ENCODE results near the gene CHD2.
"Not testable (repeated sequence)": the region's sequence is repeated elsewhere in the genome, so short reads cannot be mapped to it uniquely, and the experiment has no call there.

Gene CHD2

DNA sequence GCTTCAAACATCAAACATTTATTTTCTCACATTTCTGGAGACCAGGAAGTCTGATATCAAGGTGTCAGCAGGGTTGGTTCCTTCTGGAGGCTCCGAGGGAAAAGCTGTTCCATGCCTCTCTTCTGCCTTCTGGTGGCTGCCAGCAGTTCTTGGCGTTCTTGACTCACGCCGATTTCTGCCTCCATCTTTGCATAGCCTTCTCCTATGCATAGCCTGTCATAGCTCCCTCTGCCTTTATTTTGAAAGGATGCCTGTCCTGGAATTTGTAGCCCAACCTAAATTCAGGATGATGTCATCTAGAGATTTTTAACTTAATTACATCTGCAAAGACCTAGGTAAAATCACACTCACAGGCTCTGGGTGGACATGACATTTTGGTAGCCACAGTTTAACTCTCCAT, 118.5 kb downstream of the CHD2 start:
- peak in 4 of 51 donors; percentile 17 to 41 (median 27) for DNase-seq

DNA sequence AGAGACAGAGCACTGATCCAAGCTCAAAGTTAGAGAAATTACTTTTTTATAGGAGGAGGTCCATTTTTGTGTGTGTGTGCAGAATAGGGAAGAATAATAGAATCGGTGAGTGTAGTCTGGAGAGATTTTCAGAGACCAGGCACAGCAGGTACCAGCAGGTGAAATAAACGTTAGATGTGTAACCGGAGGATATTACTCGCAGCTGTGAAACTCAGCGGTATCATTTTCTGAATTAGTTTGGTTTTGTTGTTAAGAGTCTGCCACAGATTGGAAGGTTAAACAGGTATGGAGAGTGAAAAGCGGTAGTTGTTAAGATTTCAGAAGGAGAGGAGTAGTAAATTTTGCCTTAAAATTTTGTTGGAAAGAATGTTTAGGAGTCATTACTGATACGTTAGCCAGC, 119.0 kb downstream of the CHD2 start:
- DNase-seq: no peak

DNA sequence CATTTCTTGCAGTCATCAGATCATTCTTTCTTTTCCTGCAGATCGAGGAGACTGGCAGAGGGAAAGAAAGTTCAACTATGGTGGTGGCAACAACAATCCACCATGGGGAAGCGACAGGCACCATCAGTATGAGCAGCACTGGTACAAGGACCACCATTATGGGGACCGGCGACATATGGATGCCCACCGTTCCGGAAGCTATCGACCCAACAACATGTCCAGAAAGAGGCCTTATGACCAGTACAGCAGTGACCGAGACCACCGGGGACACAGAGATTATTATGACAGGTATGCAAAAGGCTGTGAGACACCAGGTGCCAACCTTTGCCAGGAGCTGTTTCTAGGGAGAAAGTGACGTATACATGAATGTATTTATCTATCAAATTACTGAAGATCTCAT, 119.8 kb downstream of the CHD2 start:
- DNase-seq: no peak

DNA sequence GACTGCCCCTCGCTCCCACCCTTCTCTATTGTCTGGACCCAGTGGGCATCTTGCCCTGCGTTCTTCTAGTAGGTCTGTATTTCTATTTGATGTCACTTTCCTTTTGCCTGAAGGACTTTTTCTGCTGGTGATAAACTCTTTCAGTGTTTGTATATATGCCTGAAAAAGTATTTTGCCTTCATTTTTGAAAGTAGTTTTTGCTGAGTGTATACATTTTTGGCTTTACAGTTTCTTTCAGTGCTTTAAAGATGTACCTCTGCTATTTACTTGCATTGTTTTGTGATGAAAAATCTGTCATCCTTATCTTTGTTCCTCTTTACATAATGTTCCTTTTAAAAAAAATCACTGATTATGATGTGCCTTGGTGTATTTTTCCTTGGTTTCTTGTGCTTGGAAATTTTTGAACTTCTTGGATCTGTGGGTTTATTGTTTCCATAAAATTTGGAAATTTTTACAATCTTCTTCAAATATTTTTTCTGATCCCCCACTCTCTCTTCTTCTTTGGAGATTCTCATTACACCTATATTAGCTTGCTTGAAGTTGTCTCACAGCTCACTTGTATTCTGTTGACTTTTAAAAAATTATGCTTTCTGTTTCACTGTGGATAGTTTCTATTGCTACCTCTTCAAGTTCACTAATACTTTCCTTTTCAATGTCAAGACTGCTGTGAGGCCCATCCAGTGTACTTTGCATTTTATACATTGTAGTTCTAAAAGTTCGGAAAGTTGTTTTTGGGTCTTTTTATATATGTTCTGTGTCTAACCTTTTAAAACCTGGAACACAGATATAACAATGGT, 121.0 kb downstream of the CHD2 start:
- no peak for DNase-seq

DNA sequence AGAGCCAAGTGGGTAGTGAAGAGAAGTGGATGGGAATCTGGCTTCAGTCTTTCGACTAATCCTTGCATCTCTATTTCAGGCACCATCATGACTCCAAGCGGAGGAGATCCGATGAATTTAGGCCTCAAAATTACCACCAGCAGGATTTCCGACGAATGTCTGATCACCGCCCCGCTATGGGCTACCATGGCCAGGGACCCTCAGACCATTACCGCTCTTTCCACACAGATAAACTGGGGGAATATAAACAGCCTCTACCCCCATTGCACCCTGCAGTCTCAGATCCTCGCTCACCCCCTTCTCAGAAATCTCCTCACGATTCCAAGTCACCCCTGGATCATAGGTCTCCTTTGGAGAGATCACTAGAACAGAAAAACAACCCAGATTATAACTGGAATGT, 124.2 kb downstream of the CHD2 start:
- no peak for DNase-seq

DNA sequence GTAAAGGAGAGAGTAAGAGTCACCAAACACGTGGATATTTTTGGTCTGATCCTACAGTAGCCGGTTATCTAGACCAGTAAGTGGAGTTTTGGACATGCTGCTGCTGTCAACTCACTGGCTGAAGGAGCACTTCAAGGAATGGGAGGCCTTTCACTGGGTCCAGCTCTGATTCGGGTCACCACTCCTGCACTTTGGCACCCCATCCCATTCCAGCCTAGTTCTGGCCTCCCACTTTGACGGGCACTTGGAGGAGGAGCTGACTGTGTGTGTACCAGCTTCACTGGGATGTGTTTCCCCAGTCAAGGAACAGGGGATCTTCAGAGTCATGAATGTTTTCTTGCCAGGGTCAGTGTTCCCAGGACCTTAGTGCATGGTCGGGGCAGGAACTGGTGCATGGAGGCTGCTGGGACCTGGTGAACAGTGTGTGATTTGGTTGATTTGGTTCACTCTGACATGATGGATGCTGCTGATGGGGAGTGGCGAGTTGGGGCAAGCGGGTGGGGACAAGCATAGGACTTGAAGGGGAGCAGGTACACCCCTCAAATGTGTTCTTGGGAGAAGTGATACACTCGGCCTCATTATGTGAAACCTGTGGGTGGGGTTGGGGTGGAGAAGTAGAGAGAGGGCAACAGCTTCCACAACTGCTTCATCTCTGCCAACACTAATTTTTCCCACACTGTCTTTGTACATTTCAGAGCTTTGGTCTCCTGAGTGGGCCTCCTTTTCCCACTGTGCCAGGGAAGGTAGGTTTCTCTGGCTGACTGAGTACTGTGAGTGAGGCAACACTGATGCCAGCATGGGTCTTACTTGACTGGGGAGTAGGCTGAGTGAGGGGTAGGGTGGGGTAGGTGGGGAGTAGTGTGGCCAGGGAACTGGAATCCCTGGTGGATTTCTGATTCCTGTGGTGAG, 124.8 kb downstream of the CHD2 start:
- DNase-seq: no peak

DNA sequence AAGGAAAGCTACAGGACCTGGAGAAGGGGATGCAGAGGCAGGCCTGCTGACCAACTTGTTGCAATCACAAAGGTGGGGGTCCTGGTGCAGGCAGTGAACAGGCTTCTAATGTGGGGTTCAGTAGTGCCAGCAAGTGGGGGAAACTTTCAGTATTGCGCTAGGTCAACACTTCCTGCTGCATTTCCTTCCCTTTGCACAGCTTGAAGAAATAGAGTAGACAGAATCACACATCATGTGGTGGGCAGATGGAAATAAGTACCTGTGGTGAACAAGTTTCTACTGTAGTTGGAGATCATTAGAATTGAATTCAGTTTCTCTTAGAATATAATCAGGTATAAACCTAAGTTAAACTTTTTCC, 125.5 kb downstream of the CHD2 start:
- DNase-seq: no peak

DNA sequence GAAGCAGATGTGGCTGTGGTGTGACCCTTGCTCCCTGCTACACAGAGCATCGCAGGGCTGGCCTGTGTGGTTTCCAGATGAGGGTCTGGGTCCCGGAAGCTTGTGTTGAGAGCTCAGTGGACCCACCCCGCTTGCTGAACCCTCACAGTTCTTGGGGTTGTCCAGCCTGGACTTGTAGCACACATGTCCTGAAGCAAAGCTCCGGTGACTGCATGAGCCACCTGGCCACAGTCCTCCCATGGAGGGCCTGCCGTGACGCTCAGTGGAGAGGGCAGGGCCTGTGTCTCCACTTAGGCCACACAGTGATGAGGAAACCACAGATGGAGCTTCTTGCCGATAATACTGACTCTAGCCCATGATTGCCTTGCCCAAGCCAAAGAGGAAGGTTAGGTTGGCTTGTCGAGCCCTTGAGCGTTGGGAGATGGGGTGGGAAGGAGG, 126.3 kb downstream of the CHD2 start:
- no peak for DNase-seq

DNA sequence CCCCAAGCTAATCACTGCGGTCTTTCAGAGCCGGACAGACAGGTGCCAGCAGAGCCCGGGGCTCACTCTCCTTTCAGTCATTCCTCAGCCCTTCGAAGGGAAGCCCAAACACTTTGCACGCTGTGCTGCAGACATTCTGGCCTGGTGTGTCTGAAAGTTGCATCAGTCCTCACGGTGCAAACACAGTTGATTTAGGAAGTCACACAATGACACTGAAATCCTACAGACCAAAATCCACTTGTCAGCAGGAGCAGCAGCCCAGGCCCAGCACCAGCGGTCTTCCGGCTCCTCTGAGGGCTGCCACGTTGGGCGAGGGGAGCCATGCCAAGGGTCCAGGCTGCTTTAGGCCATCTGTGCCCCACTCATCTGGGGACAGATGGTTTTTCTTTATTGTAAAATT, 127.3 kb downstream of the CHD2 start:
- no peak for DNase-seq

DNA sequence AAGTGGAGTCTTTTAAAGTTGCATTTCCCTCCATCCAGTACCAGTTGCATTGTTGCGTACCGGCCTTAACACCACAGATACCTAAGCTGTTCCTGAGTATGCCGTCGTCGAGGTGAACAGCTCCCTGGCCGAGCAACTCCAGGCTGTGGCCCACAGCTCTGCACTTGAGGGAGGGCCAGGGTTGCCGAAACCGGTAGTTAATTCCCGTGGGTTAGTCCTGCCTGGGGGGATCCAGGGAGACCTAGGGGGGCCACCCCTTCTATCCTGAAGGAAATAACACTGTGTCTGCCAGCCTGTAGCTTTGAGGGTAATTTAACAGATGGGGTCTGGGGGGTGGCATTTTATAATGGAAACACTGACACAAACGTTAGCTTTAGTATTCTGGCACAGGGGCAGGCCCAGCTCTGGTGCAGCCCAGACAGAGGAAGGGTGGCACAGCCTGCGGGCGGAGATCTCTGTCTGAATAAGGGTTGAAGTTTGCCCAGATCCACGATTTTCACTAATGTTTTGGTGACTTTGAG, 128.0 kb downstream of the CHD2 start:
- DNase-seq: no peak

DNA sequence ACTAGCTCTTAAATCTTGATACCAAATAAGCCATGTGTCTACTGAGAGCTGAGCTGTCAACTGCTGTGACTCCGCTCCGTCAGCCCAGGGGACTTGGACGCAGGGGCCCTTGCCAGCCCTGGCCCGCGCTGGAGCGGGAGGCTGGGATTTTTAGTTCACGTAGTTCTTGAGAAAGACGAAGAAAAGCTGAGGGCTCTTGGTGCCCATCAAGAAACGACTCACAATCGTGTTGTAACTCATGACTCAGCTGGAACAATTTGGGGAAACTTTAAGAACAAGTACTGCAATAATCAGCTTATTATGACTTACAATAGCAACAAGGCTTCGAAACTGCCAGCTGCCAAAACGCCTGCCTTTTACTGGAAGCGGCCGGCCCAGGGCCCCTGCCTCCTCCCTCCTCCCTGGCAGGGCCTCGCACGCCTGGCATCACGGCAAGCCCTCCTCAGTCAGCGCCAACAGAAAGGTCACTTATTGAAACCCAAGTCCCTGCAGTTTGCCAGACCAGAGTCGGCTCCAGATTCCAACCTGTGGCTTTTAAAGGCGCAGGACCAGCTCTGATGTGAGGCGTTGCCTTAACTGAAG, 128.6 kb downstream of the CHD2 start:
- peak in 41 of 51 donors; percentile 22 to 92 (median 72) for DNase-seq

DNA sequence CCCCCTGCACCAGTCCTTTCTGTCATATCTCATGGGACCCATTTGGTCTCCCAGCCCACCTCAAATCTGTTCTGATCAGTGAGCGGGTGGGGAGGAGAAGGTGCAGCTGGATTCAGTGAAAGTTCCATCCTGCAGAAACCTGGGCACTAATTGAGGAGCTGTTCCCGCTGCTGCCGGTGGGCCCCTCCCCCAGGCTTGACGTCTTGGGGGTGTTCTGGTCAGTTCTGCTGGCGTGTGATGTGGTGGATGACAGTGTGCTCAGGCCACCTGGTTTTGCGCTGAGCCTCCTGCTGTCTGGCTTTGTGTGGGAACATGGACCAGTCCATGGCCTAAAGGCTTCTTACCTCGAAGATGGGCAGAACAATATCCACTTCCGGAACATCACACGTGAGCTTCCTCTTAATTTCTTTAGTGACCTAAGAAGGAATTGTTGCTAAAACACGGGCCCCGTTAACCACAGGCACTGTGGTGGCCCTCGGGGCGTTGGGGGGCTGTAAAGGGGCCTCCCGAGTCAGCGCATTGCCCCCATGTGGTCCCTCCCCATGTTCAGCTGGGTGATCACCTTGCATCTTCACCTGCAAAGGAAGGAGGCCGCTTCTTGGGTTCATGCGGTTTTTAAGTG, 129.2 kb downstream of the CHD2 start:
- DNase-seq: no peak

DNA sequence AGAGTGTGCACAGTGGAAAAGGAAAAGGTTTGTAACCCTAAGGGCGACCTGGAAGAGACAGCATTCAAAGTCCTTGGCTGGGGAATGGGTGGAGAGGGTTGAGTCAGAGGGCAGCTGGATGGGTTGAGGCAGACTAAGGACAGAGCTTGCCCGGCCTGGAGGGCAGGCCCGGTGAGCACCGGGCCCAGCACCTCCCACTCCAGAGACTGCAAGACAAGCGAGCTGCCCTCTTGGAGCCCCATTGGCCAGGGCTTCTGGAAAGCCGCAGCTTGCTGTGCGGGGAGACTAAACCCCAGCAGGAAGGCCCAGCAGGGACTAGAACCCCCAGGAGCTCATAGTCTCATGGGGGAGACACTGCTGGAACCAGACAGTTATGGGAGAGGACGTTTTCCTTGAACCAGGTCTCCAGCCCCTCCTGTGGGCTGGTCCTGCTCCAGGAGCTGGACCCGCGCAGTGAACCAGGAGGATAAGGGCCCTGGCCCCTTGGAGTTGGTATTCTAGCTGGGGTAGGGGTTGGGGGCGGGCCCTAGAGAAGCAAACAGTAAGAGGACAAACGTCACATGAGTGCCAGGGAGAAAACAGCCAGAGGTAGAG, 129.8 kb downstream of the CHD2 start:
- DNase-seq: peak in 1 of 51 donors; percentile 31

DNA sequence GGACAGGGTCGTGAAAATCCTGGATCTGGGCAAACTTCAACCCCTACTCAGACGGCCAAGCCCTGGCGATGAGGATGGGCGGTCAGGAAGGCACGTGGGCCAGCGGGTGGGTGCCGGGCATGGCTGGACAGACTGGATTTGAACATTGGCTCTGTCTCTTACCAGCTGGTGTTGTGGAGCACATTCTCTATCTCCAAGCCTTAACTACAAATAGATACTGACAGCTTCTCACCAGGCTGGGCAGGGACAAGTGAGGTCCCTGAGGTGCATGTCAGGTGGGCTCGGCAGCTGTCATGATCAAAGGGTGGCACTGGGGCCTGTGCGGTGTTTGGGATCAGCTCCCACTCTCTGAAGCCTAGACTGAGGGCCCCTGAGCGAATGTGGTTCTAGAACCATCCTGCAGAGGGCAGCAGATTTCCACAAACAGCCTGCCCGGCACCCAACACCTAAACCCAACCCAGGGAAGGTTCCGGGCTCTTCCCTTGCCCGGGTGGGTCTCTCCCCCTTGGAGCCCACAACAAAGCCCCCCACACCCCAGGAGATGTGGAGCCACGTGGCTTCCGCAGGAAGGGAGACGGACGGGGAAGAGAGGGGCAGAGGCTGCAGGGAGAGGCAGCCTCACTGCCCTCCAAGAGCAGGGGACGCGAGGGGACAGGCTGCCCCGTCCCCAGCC, 130.4 kb downstream of the CHD2 start:
- peak in 46 of 51 donors; percentile 16 to 83 (median 54) for DNase-seq

DNA sequence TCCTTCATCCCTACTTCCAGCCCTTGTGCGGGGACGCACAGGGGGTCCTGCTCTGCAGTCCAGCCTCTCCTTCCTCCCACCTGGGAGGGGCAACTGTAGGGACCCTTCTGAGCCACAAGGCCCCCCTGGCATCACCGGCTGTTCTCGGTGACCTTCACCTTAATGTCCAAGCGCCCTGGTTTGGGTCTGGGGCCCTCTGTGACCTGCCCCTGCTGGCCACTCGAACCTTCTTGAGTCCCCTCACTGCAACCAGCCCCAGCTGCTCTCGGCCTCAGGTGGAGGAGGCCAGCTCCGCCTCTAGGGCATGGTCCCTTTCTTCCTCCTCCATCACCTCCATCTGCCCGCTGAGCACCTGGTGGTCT, 131.0 kb downstream of the CHD2 start:
- no peak for DNase-seq

DNA sequence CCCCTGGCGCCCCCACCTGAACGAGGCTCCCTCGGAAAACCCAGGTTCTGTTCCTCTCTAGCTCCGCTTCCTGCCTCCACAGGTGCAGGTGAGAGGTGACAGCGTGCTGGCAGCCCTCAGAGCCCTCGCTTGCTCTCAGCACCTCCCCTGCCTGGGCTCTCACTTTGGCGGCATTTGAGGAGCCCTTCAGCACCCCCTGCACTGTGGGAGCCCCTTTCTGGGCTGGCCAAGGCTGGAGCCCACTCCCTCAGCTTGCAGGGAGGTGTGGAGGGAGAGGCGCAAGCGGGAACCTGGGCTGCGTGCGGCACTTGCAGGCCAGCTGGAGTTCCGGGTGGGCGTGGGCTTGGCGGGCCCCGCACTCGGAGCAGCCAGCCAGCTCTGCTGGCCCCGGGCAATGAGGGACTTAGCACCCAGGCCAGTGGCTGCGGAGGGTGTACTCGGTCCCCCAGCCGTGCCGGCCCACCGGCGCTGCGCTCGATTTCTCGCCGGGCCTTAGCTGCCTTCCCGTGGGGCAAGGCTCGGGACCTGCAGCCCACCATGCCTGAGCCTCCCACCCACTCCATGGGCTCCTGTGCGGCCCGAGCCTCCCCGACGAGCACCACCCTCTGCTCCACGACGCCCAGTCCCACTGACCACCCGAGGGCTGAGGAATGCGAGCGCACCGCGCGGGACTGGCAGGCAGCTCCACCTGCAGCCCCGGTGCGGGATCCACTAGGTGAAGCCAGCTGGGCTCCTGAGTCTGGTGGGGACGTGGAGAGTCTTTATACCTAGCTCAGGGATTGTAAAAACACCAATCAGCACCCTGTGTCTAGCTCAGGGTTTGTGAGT, 131.6 kb downstream of the CHD2 start:
- DNase-seq: not testable (repeated sequence)

DNA sequence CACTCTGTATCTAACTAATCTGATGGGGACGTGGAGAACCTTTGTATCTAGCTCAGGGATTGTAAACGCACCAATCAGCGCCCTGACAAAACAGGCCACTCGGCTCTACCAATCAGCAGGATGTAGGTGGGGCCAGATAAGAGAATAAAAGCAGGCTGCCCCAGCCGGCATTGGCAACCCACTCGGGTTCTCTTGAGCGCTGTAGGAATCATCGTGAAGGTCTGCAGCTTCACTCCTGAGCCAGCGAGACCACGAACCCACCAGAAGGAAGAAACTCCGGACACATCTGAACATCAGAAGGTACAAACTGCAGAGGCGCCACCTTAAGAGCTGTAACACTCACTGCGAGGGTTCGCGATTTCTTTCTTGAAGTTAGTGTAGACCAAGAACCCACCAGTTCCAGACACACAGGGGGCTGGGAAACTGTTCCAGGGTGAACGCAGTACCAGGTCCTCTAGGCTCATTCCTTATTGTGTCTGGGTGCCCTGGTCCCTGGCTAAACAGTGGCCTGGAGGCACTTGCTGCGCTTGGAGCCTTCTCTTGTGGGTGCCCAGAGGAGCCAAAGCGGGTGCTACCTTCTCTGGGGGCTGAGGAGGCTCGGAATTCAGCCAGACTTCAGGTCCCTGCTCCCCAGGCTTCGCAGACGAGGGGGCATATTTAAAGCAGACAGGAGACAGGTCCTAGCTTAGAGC, 132.5 kb downstream of the CHD2 start:
- not testable (repeated sequence) for DNase-seq

DNA sequence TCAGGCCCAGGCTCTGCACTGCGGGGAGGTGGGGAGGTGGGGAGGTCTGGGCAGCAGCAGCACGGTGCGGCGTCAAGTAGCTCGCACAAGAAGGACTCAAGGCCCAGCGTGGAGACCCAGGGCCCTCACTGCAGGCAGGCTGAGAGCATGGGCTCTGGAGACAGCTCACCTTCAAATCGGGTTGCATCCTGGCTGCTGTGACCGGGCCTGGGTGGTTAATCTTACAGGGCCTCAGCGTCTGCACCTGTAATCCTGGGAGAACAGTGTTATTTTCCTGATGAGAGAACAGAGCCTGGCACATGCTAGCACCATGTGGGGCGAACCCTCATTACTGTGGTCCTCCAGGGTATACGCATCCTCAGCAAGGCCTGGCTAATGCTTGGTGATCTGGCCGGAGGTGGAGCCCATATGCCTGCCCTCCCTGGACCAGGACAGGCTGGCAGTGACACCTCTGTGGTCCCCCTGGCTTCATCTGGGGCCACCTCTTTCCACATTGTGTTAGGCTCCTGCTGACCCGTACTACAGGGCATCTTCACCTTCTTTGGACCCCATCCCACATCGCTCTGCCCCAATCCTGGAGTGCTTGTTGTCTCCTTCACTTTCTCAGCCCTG, 133.4 kb downstream of the CHD2 start:
- no peak for DNase-seq

DNA sequence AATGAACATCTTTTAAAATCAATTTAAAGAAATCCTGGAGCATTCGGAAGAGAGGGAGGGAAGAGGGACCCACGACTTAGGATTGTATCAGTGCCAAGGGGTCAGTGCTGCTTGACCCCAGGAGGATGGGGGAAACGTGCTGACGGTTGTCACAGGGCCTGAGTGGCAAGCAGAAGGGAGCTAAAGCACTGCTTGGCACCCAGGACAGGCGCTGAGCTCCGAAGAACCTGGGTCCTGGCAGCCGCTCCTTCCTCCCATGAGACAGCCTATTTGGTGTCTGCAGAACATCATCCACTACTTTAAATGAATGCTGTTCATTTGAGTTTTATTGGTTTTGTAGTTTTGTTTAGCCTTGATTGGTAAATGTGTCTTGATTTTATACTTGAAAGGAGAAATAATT, 134.4 kb downstream of the CHD2 start:
- no peak for DNase-seq
